GM12873 (cell line): ENCODE results near the gene NLGN4Y.

Source experiments
- TF ChIP-seq, protein P1 (sequence below): IDR thresholded peaks from 2 replicates; pipeline ENCODE4 v1.5.1; 2012; ENCODE audit warnings: low read depth, mild to moderate bottlenecking, moderate library complexity, low read length, control low read depth; ENCODE audit not compliant: insufficient read depth; ENCODE audit errors: missing control alignments

The NLGN4Y gene

GRCh38 chrY:14828531-14828930 lies 304.2 kb downstream of the NLGN4Y start:
- TF ChIP-seq, protein P1, sequence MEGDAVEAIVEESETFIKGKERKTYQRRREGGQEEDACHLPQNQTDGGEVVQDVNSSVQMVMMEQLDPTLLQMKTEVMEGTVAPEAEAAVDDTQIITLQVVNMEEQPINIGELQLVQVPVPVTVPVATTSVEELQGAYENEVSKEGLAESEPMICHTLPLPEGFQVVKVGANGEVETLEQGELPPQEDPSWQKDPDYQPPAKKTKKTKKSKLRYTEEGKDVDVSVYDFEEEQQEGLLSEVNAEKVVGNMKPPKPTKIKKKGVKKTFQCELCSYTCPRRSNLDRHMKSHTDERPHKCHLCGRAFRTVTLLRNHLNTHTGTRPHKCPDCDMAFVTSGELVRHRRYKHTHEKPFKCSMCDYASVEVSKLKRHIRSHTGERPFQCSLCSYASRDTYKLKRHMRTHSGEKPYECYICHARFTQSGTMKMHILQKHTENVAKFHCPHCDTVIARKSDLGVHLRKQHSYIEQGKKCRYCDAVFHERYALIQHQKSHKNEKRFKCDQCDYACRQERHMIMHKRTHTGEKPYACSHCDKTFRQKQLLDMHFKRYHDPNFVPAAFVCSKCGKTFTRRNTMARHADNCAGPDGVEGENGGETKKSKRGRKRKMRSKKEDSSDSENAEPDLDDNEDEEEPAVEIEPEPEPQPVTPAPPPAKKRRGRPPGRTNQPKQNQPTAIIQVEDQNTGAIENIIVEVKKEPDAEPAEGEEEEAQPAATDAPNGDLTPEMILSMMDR = no peak

GRCh38 chrY:14829366-14829885 lies 305.1 kb downstream of the NLGN4Y start:
- TF ChIP-seq, protein P1 = no peak

- TF ChIP-seq, protein P1 = no peak
These were observed 310.1 kb downstream of the NLGN4Y start for GRCh38 chrY:14834103-14835060.

DNA sequence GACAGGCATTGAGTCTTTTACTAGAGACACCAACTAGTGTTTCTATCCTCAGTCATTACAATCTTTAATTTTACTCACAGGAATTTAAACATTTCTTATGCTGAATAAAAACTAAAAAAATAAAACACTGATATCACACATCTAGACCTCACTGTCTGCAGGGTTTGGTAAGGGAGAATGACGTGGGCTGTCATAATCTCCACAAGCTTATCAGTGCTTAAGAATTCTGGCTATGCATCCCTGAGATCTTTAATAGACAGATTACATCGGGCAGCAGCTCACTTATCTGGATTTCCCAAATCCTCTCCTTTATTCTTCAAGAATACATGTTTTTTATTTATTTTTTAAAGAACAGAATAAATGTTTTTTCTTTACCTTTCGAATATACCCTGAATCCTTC lies 313.1 kb downstream of the NLGN4Y start:
- TF ChIP-seq, protein P1 = no peak

GRCh38 chrY:14850734-14851133 lies 326.4 kb downstream of the NLGN4Y start:
- TF ChIP-seq, protein P1 = no peak

GRCh38 chrY:14860448-14860847 lies 336.1 kb downstream of the NLGN4Y start:
- TF ChIP-seq, protein P1 = no peak

- TF ChIP-seq, protein P1 = no peak
These were observed 347.6 kb downstream of the NLGN4Y start for GRCh38 chrY:14871971-14872370.
